OCI-LY1 (cell line): ENCODE measurements around the gene RWDD3.

Experiments used
- CTCF ChIP-seq: fragments of 200-600 bp; sonication (generic), shearing (Covaris generic); IDR thresholded peaks from 2 replicates; pipeline ENCODE4 v1.5.1; 2017; ENCODE audit warnings: mild to moderate bottlenecking, antibody characterized with exemption, low read length, moderate library complexity, mixed read lengths
- EZH2 ChIP-seq: fragments of 200-600 bp; sonication (generic), shearing (Covaris generic); IDR thresholded peaks from 2 replicates; pipeline ENCODE4 v1.8.0; 2017; ENCODE audit warnings: borderline replicate concordance, mixed run types, mild to moderate bottlenecking, antibody characterized with exemption, low read length, moderate library complexity, mixed read lengths

- TF ChIP-seq CTCF, result no peak
- TF ChIP-seq EZH2, result no peak
Measured at GRCh38 chr1:95257758-95258157, 23.7 kb downstream of the RWDD3 start.
